ENCODE results near the gene TMEM63A. TPM values are rescaled to one million over a fixed set of nuclear protein-coding genes. Genes with fewer than 3 reads are reported as not detected.
"Not testable (repeated sequence)": the region's sequence is repeated elsewhere in the genome, so short reads cannot be mapped to it uniquely, and the experiment has no call there.

TMEM63A gene
- polyA plus RNA-seq, 1 donor from 2014 or later: not detected

GRCh38 chr1:225888289-225888897 lies 6.2 kb upstream of the TMEM63A start:
- Histone ChIP-seq H3K4me2 (ENCODE audit: low read length) (no peak overlapping the region), H3K9me2 (ENCODE audit: insufficient read depth, low read length) (no peaks in the 10 kb centered on the region), H3K4me3 (ENCODE audit: low read length) (no peak overlapping the region), H4K20me1 (ENCODE audit: insufficient read depth) (no peaks in the 10 kb centered on the region), H3K27me3 (ENCODE audit: insufficient read depth, low read depth, low read length) (peaks cover 7% of the 10 kb centered on the region), H2AFZ (ENCODE audit: low read depth, low read length) (no peak overlapping the region), H3K79me2 (replicated peaks; ENCODE audit: insufficient read depth, low read length) (no peaks in the 10 kb centered on the region), H3F3A (ENCODE audit: insufficient read depth, low read length, poor library complexity, severe bottlenecking) (no peaks in the 10 kb centered on the region), H3K36me3 (ENCODE audit: insufficient read depth, low read length) (no peaks in the 10 kb centered on the region), H3K27ac (ENCODE audit: low read length) (no peak overlapping the region), H3K9me3 (ENCODE audit: low read length) (no peaks in the 10 kb centered on the region), H3K9ac (ENCODE audit: low read length) (no peak overlapping the region)
- TF ChIP-seq MXI1 (conservative IDR thresholded peaks at IDR 0.05; ENCODE audit: poor library complexity, severe bottlenecking): no peak

GRCh38 chr1:225887554-225888288 lies 5.5 kb upstream of the TMEM63A start:
- not testable (repeated sequence) for H3K4me2 ChIP-seq (ENCODE audit: low read length); H3K4me3 ChIP-seq (ENCODE audit: low read length); H3K79me2 ChIP-seq (replicated peaks; ENCODE audit: insufficient read depth, low read length); H3K9ac ChIP-seq (ENCODE audit: low read length); H2AFZ ChIP-seq (ENCODE audit: low read depth, low read length); H3K27ac ChIP-seq (ENCODE audit: low read length); H3F3A ChIP-seq (ENCODE audit: insufficient read depth, low read length, poor library complexity, severe bottlenecking); H3K9me2 ChIP-seq (ENCODE audit: insufficient read depth, low read length); H4K20me1 ChIP-seq (ENCODE audit: insufficient read depth); H3K9me3 ChIP-seq (ENCODE audit: low read length); H3K36me3 ChIP-seq (ENCODE audit: insufficient read depth, low read length)
- peaks cover 14% of the 10 kb centered on the region for H3K27me3 ChIP-seq (ENCODE audit: insufficient read depth, low read depth, low read length)

- Histone ChIP-seq H4K20me1 (ENCODE audit: insufficient read depth) (no peaks in the 10 kb centered on the region), H2AFZ (ENCODE audit: low read depth, low read length) (no peak overlapping the region), H3K27ac (ENCODE audit: low read length) (no peak overlapping the region), H3K4me3 (ENCODE audit: low read length) (no peak overlapping the region), H3F3A (ENCODE audit: insufficient read depth, low read length, poor library complexity, severe bottlenecking) (no peaks in the 10 kb centered on the region), H3K4me2 (ENCODE audit: low read length) (no peak overlapping the region), H3K36me3 (ENCODE audit: insufficient read depth, low read length) (no peaks in the 10 kb centered on the region), H3K9me3 (ENCODE audit: low read length) (no peaks in the 10 kb centered on the region), H3K79me2 (replicated peaks; ENCODE audit: insufficient read depth, low read length) (no peaks in the 10 kb centered on the region), H3K9ac (ENCODE audit: low read length) (no peak overlapping the region), H3K27me3 (ENCODE audit: insufficient read depth, low read depth, low read length) (peaks cover 21% of the 10 kb centered on the region), H3K9me2 (ENCODE audit: insufficient read depth, low read length) (no peaks in the 10 kb centered on the region)
- no peak for TF ChIP-seq POLR2AphosphoS5 (IDR thresholded peaks at IDR 0.05)
- no peak for TF ChIP-seq RAD21 (conservative IDR thresholded peaks at IDR 0.05)
- no peak for TF ChIP-seq EZH2 (IDR thresholded peaks at IDR 0.05; ENCODE audit: borderline replicate concordance, insufficient read depth, low read length, poor library complexity, severe bottlenecking)
- TF ChIP-seq MXI1 (conservative IDR thresholded peaks at IDR 0.05; ENCODE audit: poor library complexity, severe bottlenecking): no peak
- TF ChIP-seq REST (IDR thresholded peaks at IDR 0.05; ENCODE audit: borderline replicate concordance): no peak
- no peak for TF ChIP-seq TAF1 (IDR thresholded peaks at IDR 0.05; ENCODE audit: low read depth)
- no peak for TF ChIP-seq SMC3 (conservative IDR thresholded peaks at IDR 0.05; ENCODE audit: poor library complexity)
- TF ChIP-seq EP300 (conservative IDR thresholded peaks at IDR 0.05; ENCODE audit: poor library complexity, severe bottlenecking): no peak
- no peak for TF ChIP-seq CTCF (IDR thresholded peaks at IDR 0.05; ENCODE audit: poor library complexity, severe bottlenecking)
These were observed 4.8 kb upstream of the TMEM63A start for GRCh38 chr1:225887030-225887314.
